Gastrocnemius medialis (tissue), 4 donors: ENCODE data around the gene ITGA8. TPM values are rescaled to one million over a fixed set of nuclear protein-coding genes. Genes with fewer than 3 reads are reported as not detected.

Source experiments
- ATAC-seq, 2 donors: fragments of 150-250 bp; one replicate each; pipeline ENCODE4 v1.9.1; 2016
- DNase-seq, 2 donors: peaks; one replicate each; pipeline ENCODE4 v3.0.0-alpha.2; 2019
- H3K27ac ChIP-seq, 4 donors: fragments of 200-600 bp; sonication (generic); 1 replicate in 1 of 4; 2 replicates in 3 of 4; pipeline ENCODE4 v1.5.1; 2016 to 2018; ENCODE audit warnings: mild to moderate bottlenecking in 2 of 4, moderate library complexity in 1 of 4
- H3K27me3 ChIP-seq, 3 donors: fragments of 200-600 bp; sonication (generic) in 2 of 3; 1 replicate in 1 of 3; 2 replicates in 2 of 3; pipeline versions ENCODE4 v1.5.1 to v1.6.0; 2016 to 2019; ENCODE audit warnings: mild to moderate bottlenecking in 1 of 3, moderate library complexity in 1 of 3
- H3K36me3 ChIP-seq, 2 donors: fragments of 200-600 bp; sonication (generic) in 1 of 2; one replicate each; pipeline ENCODE4 v1.5.1; 2017 to 2018
- H3K4me1 ChIP-seq, 2 donors: fragments of 200-600 bp; sonication (generic) in 1 of 2; one replicate each; pipeline ENCODE4 v1.5.1; 2016 to 2017; ENCODE audit warnings: mild to moderate bottlenecking in 2 of 2
- H3K4me3 ChIP-seq, 4 donors: fragments of 200-600 bp; sonication (generic) in 3 of 4; 1 replicate in 1 of 4; 2 replicates in 3 of 4; pipeline ENCODE4 v1.5.1; 2016 to 2019; ENCODE audit warnings: mild to moderate bottlenecking in 2 of 4
- H3K9me3 ChIP-seq, 3 donors: fragments of 200-600 bp; sonication (generic) in 2 of 3; 1 replicate in 1 of 3; 2 replicates in 2 of 3; pipeline ENCODE4 v1.5.1; 2016 to 2019
- CTCF ChIP-seq, 5 experiments: fragments of 450-650 bp in 3 of 5; fragments of 200-600 bp in 2 of 5; sonication (generic) in 2 of 5; IDR thresholded peaks in 4 of 5; conservative IDR thresholded peaks in 1 of 5; 1 replicate in 4 of 5; 2 replicates in 1 of 5; pipeline ENCODE4 v1.5.1; 2016 to 2019; ENCODE audit warnings: antibody characterized with exemption in 5 of 5, mild to moderate bottlenecking in 3 of 5, moderate library complexity in 3 of 5
- POLR2A ChIP-seq, 2 donors: fragments of 450-650 bp; IDR thresholded peaks; one replicate each; pipeline ENCODE4 v1.6.1; 2017; ENCODE audit warnings: antibody characterized with exemption in 2 of 2, mild to moderate bottlenecking in 2 of 2, moderate library complexity in 2 of 2
- in situ Hi-C, 4 donors: fragments of 200-750 bp; cut with MboI; loops; one replicate each; pipeline versions ENCODE4 v1.15.0 to v1.8.0; 2017; ENCODE audit warnings: low sequenced_read_pairs in 4 of 4
- intact Hi-C: fragments of 100-400 bp; cut with DNase I; formaldehyde crosslinking; loops from one replicate; pipeline ENCODE4 v1.15.1; 2023; ENCODE audit warnings: low total_unique reads
- total RNA-seq, 4 donors: library from RNA; depleted of rRNA; stranded (reverse); fragments of >200 nt; gene quantifications; one replicate each; pipeline versions ENCODE4 v1.1.0 to v1.2.3, GENCODE V29; 2016

ITGA8 gene
- total RNA-seq, 4 donors from 2014 or later, result 1.6 to 17.4 (median 10.3) TPM

DNA sequence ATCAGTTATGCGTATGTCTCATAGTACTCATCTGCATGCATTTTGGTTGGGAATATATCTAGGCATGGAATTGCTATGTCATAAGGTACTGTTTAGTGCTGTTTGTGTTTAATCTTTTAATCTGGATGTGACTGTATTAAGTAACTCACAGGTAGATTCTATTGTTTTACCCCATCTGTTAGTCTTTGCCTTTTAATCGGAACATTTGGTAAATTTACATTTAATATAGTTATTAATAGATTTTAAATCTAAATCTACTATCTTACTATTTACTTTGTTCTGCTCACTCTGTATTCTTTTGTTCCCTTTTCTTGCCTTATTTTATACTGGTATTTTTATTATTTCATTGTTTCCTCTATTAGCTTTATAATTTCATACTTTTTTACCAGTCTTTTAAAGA is 10.6 kb upstream of the ITGA8 start:
- TF ChIP-seq POLR2A (IDR thresholded peaks at IDR 0.05) (no peak), CTCF (IDR thresholded peaks at IDR 0.05 in 4 of 5, conservative IDR thresholded peaks at IDR 0.05 in 1 of 5) (no peak)
- no peaks in the 10 kb centered on the region for H3K27me3 ChIP-seq
- in situ Hi-C loops, result loop anchor here in 1 of 4 donors (25.0 kb wide), 1 partner anchor 293 kb away; no protein-coding TSS in a partner anchor
- intact Hi-C loops, result no loop called here
- no peaks in the 10 kb centered on the region for H3K36me3 ChIP-seq
- H3K9me3 ChIP-seq, result no peaks in the 10 kb centered on the region
- DNase-seq (no peak), ATAC-seq (no peak)
- no peak overlapping the region for H3K27ac ChIP-seq
- no peaks in the 10 kb centered on the region for H3K4me1 ChIP-seq
- H3K4me3 ChIP-seq, result no peak overlapping the region

DNA sequence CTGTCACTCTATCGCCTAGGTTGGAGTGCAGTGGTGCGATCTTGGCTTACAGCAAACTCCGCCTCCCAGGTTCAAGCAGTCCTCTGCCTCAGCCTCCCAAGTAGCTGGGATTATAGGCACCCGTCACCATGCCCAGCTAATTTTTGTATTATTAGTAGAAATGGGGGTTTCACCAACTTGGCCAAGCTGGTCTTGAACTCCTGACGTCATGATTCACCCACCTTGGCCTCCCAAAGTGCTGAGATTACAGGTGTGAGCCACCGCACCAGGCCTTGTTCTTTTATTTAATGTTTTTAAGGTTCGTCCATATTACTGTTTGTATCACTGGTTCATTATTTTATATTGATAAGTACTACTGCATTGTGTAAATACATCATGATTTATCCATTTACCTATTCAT is 10.2 kb upstream of the ITGA8 start:
- intact Hi-C loops, result loop anchor here (10.0 kb wide), 2 partner anchors 145 to 295 kb away; no protein-coding TSS in a partner anchor
- Histone ChIP-seq H3K27me3 (no peaks in the 10 kb centered on the region), H3K4me3 (no peak overlapping the region), H3K36me3 (no peaks in the 10 kb centered on the region), H3K27ac (no peak overlapping the region), H3K4me1 (no peaks in the 10 kb centered on the region), H3K9me3 (no peaks in the 10 kb centered on the region)
- ATAC-seq (no peak), DNase-seq (no peak)
- in situ Hi-C loops, result loop anchor here in 3 of 4 donors (5.0 to 25.0 kb wide), 3 partner anchors 293 to 295 kb away; no protein-coding TSS in a partner anchor
- TF ChIP-seq POLR2A (IDR thresholded peaks at IDR 0.05) (no peak), CTCF (IDR thresholded peaks at IDR 0.05 in 4 of 5, conservative IDR thresholded peaks at IDR 0.05 in 1 of 5) (no peak)

DNA sequence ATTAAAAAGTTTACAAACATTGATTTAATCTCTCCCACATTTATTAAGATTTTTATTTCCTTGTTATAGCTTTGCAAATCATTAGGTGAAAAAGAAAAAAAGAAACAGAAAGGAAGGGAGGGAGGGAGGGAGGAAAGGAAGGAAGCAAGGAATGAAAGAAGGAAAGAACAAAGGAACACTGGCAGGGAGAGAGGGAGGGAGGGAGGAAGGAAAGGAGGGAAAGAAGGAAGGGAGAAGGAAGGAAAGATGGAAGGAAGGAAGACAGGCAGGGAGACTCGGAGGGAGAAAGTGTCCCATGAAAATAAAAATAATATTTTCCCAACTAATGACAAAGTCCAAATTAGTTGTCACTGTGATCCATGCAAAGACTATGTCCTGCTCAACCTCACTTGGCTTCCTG is 6.3 kb upstream of the ITGA8 start:
- H3K4me3 ChIP-seq, result no peak overlapping the region
- in situ Hi-C loops (loop anchor here in 3 of 4 donors (5.0 to 25.0 kb wide), 3 partner anchors 289 to 291 kb away; no protein-coding TSS in a partner anchor), intact Hi-C loops (loop anchor here (10.0 kb wide), 2 partner anchors 141 to 291 kb away; no protein-coding TSS in a partner anchor)
- H3K9me3 ChIP-seq, result no peaks in the 10 kb centered on the region
- ATAC-seq, result no peak
- DNase-seq, result no peak
- no peaks in the 10 kb centered on the region for H3K36me3 ChIP-seq
- H3K27ac ChIP-seq, result no peak overlapping the region
- TF ChIP-seq CTCF (IDR thresholded peaks at IDR 0.05 in 4 of 5, conservative IDR thresholded peaks at IDR 0.05 in 1 of 5) (no peak), POLR2A (IDR thresholded peaks at IDR 0.05) (no peak)
- no peaks in the 10 kb centered on the region for H3K4me1 ChIP-seq
- H3K27me3 ChIP-seq, result peaks cover 0 to under 1% (median 0%) of the 10 kb centered on the region in 3 donors

- H3K4me1 ChIP-seq, result no peaks in the 10 kb centered on the region
- in situ Hi-C loops, result loop anchor here in 3 of 4 donors (5.0 to 25.0 kb wide), 3 partner anchors 288 to 291 kb away; no protein-coding TSS in a partner anchor
- no peak overlapping the region for H3K4me3 ChIP-seq
- peaks cover 0 to 5% (median 0%) of the 10 kb centered on the region in 3 donors for H3K27me3 ChIP-seq
- TF ChIP-seq CTCF (IDR thresholded peaks at IDR 0.05 in 4 of 5, conservative IDR thresholded peaks at IDR 0.05 in 1 of 5) (peak in 3 of 5 experiments; percentile 21 to 46 (median 45)), POLR2A (IDR thresholded peaks at IDR 0.05) (no peak)
- no peaks in the 10 kb centered on the region for H3K36me3 ChIP-seq
- H3K9me3 ChIP-seq, result no peaks in the 10 kb centered on the region
- H3K27ac ChIP-seq, result no peak overlapping the region
- intact Hi-C loops, result loop anchor here (10.0 kb wide), 2 partner anchors 141 to 291 kb away; no protein-coding TSS in a partner anchor
- DNase-seq (no peak), ATAC-seq (no peak)
These were observed 5.9 kb upstream of the ITGA8 start for GRCh38 chr10:15725603-15726002.
